GM18519 (cell line): ENCODE results near the gene ZFP92.
A peak's percentile ranks its signal among the peaks of the same experiment; 100 is the strongest.
"Not testable (repeated sequence)": the region's sequence is repeated elsewhere in the genome, so short reads cannot be mapped to it uniquely, and the experiment has no call there.

Experiments
- ATAC-seq: cut with Tn5 transposase; IDR thresholded peaks from one replicate; pipeline ENCODE4 v1.9.1; 2021; ENCODE audit warnings: mild to moderate bottlenecking, moderate library complexity; ENCODE audit not compliant: unreplicated experiment, low FRiP score

Gene ZFP92

GRCh38 chrX:153384973-153385372 lies 26.3 kb upstream of the ZFP92 start:
- not testable (repeated sequence) for ATAC-seq

DNA sequence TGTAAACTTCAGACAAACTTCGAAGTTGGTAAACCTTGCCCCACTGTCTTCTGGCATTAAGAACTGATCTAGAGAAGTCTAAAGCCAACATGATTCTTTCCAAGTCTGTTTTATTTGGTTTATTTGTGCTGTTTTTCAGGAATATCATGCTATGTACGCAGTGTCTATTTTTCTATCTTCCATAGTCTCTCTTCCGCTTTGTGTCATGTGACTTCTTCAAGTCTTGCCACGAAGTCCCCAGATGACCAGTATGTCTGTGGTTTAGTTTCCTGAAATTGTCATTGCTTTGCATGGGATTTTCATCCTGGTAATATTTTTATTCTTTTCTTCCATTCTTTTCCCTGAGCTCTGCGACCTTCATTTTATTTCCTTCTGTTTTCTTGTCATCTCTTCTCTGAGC lies 25.2 kb upstream of the ZFP92 start:
- no peak for ATAC-seq

- ATAC-seq = no peak
Observed at GRCh38 chrX:153387345-153387744, 23.9 kb upstream of the ZFP92 start.

GRCh38 chrX:153387987-153388721 lies 23.1 kb upstream of the ZFP92 start:
- no peak for ATAC-seq

DNA sequence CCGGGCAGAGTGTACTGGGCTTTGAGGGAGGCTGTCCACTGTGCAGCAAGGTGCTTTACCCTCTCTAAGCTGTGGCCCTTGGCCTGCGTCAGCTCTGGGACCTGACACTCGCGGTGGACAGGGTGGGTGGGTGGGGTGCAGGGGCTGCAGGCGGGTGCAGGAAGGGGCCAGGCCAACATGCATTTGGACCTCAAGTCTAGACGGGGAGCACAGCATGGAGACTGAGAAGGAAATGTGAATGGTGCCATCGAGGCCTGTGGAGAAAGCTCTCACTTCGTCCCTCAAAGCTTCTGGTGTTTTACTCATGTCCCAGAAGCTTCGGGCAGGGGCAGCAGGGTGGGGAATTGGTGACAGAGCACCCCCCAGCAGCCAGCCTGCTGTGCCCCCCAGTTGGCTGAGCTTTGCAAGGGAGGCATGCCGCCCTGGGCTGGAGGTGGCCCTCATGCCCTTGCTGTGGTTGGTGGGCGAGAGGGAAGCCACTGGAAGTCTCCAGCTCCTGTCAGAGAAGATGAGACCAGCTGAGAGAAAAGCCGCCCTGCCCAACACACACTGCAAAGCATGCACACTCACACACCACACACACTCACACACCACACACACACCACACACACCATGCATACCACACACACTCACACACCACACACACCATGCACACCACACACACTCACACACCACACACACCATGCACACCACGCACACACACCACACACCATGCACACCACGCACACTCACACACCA lies 22.4 kb upstream of the ZFP92 start:
- no peak for ATAC-seq

GRCh38 chrX:153389460-153389768 lies 21.9 kb upstream of the ZFP92 start:
- ATAC-seq = not testable (repeated sequence)

DNA sequence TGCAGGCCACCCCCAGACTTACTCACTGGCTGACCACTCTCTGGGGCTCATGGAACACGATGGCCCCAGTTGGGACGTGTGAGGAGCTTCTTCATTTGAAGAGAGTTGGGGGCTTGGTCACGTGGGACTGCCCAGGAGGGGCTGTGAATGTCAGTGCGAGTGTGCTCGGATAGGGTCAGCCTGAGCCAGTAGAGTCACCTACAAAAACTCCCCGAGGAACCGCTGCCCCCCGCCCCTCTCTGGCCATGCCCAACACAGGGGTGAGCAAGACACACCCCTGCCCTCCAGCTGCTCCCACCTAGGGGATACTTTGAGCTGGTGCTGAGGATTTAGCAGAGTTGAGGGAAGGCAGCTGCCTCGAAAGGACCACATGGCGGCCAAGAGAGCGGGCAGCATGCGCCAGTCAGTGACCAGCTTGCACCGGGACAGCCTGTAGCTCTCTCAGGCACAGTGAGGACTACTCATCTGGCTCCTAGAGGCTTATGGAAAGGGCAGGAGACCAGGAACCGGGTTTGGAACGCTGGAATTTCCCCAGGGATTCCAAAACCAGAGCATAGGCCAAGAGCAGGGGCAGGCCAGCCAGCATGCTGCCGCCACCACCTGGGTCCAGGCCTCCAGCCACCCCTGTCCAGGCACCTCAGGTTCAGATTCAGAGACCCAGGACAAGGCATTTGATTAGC lies 18.5 kb upstream of the ZFP92 start:
- no peak for ATAC-seq

- no peak for ATAC-seq
Observed at GRCh38 chrX:153394612-153395011, 16.7 kb upstream of the ZFP92 start.

- ATAC-seq = no peak
Observed at GRCh38 chrX:153395613-153396319, 15.5 kb upstream of the ZFP92 start.

DNA sequence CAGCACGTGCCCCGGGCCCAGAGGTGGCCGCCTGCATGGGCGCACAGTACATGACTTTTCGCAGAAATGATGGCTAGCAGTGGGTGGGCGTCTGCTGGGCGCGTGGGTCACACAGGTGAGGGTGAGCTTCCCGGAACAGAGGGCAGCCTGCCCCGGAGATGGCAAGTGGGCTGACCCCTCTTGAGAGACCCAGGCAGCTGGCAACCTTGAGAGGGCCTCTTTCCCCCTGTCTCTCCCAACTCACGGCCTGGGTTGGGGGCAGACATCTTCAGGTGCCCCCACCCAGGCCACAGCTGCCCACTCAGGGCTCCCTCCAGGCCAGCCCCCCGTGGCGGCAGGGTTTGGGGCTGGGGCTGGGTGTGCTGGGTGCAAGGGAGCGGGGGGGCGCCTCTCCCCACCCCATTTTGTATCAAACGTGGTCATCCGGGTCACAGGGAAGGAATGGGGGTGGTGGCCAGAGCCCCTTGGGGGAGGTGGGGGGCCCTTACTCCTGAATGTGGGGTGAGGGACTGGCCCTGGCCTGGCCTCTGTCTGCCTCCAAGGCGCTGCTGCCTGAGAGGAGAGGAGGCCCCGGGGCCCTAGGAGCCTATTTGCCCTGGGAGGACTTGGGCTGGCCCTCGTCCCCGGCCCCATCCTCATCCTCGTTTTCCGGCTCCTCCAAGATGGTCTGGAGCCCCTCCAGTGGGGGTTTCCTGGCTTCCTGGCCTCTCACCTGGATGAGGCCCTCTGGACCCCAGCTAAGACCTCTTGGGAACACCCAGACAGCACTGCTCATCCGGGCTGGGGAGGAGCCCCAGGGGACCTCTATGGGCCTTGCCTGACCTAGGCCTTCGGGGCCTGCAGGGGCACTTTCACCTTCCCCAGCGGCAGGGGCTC lies 14.7 kb upstream of the ZFP92 start:
- ATAC-seq = no peak

GRCh38 chrX:153397256-153397960 lies 13.9 kb upstream of the ZFP92 start:
- ATAC-seq = no peak

GRCh38 chrX:153398275-153398960 lies 12.9 kb upstream of the ZFP92 start:
- ATAC-seq = no peak

GRCh38 chrX:153400146-153401132 lies 10.8 kb upstream of the ZFP92 start:
- ATAC-seq = peak; percentile 38

- ATAC-seq = no peak
Observed at GRCh38 chrX:153401133-153401764, 10.0 kb upstream of the ZFP92 start, which contains the start of gene PNMA6E. Gene PNMA6E (minus strand): TSS chrX:153401350. CDS start chrX:153398849, 2,501 bp downstream.

- ATAC-seq = not testable (repeated sequence)
Observed at GRCh38 chrX:153404333-153404732, 6.9 kb upstream of the ZFP92 start.

- ATAC-seq = no peak
Observed at GRCh38 chrX:153405426-153405825, 5.8 kb upstream of the ZFP92 start.

DNA sequence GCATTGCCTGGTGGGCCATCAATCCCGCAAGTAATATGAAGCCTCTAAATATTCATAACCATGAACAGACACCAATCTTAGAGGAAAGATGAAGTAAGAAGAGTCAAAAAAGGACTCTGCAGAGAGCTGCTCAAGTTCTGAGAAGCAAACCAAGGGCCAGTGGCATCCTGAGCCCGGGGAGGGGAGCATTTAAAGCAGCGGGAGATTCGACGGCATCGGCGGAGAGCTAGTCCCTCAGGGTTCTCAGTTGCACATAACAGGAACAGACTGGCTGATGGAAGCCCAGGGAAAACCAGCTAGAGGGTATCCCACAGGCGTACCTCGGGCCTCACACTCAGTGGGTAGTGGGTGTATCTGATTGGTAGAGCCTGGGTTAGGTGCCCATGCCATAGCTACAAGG lies 5.3 kb upstream of the ZFP92 start:
- no peak for ATAC-seq
